ENCODE data around the gene TSPAN16.

DNA sequence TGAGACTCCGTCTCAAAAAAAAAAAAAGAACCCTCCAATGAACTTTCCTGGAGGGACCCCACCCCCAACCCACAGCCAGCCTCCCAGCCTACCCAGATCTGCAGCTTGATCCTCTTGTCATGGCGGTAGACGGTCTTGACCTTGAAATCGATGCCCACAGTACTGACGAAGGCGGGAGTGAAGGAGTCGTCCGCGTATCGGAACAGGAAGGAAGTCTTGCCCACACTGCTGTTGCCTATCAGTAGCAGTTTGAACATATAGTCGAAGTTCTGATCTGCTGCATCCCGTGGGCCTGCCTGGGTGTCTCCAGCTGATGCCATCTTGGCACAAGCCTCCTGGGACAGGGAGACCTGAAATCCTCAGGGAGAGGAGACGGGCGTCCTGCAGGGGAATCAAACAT lies 41.1 kb downstream of the TSPAN16 start:
- TF ChIP-seq, protein P1, sequence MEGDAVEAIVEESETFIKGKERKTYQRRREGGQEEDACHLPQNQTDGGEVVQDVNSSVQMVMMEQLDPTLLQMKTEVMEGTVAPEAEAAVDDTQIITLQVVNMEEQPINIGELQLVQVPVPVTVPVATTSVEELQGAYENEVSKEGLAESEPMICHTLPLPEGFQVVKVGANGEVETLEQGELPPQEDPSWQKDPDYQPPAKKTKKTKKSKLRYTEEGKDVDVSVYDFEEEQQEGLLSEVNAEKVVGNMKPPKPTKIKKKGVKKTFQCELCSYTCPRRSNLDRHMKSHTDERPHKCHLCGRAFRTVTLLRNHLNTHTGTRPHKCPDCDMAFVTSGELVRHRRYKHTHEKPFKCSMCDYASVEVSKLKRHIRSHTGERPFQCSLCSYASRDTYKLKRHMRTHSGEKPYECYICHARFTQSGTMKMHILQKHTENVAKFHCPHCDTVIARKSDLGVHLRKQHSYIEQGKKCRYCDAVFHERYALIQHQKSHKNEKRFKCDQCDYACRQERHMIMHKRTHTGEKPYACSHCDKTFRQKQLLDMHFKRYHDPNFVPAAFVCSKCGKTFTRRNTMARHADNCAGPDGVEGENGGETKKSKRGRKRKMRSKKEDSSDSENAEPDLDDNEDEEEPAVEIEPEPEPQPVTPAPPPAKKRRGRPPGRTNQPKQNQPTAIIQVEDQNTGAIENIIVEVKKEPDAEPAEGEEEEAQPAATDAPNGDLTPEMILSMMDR (IDR thresholded peaks at IDR 0.05) = no peak
- no peak for TF ChIP-seq POLR2A (IDR thresholded peaks at IDR 0.05)
